NK-92 (cell line): Measurements from ENCODE around the gene USP9X.
"Not testable (repeated sequence)": the region's sequence is repeated elsewhere in the genome, so short reads cannot be mapped to it uniquely, and the experiment has no call there.

Experiments used
- DNase-seq: peaks from one replicate; lab custom pipeline; 2025; ENCODE audit not compliant: unreplicated experiment; lab: John Stamatoyannopoulos, UW

Gene USP9X

DNA sequence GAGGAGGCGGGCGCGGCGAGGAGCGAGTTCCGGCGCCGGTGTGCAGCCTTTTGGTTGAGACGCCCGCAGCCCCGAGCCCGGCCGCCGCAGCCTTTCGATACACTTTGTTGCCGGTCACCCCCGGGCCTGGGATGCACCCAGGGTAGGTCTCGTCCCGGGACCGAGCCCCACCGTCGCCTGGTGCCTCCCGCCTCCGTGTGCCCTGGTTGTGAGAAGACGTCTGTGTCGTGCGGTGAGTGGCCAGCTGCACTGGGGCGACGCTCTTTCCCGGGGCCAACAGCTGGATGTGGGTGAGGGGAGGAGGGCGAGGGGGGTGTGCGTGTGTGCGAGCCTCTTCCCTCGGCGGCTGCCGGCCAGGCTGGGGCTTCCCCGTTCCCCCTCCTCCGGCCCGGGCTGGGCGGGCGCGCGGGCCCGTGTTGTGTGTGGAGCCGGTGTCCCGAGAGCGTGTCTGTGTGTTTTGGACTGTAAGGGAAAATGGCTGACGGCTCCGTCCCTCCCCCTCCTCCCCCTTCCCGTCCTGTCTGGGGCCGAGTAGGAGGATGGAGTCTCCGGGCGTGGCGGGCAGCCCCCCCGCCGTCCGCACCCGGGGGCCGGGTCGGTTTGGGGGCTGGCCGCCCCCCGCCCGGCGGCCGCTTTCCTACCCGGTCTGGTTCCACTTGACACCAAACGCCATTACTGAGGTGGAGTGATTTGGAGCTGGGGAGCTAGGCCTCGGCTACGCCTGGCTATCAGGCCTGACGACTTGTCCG lies 807 bp downstream of the USP9X start:
- DNase-seq: no peak

DNA sequence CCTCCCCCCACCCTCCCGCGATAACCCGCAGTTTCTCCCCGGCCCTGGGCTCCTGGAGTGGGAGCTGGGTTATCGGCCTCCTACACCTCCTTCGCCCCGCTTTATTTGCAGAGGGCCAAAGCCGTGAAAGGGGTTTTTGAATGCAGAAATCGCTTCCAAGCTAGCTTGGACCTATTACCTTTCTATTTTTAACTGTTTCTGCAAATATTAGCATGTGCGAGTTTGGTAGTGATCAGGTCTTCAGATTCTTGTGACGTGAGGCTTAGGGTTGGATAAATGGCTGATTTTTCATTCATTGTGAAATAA lies 1.3 kb downstream of the USP9X start:
- no peak for DNase-seq

DNA sequence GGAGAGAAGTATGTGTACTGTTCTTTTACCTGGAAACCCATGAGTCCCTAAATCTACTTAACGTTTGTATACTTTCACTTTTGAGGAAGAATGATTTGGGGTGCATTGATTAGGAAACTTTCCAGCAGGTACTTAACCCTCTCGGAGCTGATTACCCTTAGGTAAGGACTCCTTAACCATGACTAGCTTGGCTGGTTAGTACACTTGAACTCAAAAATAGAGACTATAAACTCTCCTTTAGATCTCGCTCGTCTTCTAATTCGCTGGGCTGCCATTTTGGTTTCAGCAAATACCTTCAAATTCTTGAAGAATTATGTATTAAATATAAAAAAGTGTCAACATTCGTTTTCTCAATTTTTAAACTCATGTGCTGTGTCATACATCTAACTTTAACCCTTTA lies 2.0 kb downstream of the USP9X start:
- no peak for DNase-seq

DNA sequence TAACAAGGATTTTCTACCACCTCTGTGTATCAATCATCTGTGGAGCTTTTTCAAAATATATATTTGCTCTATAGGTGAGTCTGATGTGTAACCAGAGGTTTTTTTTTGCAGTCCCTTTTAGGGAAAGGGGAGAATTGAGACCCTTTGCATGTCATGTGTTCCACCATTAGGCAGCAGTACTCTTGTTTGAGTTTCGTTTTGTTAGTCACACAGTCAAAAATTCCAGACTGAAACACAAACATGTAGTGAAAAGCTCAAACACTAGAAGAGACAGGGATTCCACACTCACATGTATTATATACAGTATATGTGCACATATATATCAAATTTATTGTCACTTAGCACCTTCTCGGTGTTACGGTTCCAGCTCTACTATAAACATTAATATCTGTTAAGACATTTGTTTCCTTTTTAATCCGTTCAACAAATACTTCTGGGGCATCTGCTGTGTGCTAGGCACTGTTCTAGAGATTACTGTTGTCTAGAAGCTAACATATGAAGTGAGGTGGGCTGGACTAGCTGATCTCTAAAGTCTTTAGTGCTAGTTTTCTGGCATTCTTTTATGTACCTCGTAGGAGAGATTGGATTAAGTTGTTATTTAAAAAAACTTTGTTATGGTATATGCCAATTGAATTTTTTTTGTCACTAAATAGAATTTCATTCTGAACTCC lies 5.5 kb downstream of the USP9X start:
- no peak for DNase-seq

DNA sequence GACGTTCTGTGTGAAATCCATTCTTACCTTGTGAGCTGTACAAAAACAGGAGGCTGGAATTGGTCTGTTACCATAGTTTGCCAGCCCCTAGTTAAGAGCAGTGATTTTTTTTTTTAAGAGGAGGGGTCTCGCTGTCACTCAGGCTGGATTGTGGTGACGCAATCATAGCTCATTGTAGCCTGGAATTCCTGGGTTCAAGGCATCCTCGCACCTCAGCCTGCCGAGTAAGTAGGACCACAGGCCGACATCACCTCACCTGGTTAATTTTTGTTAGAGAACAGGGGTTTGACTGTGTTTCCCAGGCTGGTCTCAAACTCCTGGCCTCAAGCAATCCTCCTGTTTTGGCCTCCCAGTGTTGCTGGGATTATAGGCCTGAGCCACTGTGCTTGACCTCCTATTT lies 7.5 kb downstream of the USP9X start:
- DNase-seq: no peak

DNA sequence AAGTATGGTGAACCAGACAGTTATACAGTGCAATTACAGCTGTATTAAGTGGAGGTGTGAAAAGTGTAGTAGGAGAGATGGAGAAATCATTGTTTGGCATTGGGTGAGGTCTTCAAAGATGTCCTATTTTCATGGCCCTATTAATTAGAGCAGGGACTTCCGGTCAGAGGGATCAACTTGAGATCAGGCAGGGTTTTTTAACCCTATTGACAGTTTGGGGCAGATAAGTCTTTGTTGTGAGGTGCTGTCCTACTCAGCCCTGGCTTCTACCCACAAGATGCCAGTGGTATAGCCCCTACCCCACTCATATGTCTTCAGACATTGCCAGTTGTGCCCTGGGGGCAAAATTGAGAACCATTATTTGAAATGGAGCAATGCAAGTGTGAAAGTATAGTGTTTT lies 9.9 kb downstream of the USP9X start:
- no peak for DNase-seq

DNA sequence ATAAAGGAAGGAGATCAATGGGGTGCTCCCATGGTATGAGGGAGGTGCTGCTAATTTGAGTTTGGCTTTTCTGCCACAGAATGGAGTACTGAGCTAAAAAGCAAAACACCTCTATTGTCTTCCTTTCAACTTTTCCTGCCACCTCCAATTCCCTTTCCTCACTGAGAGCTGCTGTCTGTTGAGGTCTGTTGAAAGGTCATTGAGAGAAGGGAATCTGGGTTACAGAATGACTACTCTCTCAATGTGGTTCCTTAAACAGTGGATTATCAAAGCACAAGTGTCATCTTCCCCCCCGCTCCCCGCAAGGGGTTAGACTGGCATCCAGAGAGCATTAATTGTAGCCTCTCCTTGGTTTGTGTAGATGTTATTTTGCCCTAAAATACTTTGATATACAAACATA lies 10.7 kb downstream of the USP9X start:
- DNase-seq: no peak

DNA sequence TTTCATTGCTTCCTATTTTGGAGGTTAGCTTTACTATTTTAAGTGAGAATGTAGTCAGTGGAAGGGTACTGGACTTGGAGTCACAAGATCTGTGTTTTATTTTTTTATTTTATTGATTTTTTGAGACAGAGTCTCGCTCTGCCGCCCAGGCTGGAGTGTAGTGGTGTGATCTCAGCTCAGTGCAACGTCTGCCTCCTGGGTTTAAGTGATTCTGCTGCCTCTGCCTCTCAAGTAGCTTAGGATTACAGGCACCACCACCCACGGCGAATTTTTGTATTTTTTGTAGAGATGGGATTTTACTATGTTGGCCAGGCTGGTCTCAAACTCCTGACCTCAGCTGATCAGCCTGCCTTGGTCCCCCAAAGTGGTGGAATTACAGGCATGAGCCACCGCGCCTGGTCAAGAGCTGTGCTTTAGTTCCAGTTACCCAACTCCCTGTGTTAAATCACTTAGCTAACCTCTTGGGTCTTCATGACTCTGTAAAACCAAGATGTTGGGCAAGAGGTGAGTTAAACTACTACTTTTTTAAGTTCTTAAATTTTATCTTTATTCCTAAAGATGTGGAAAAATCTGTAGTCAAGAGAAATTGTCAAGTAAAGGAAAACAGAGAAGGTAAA lies 11.2 kb downstream of the USP9X start:
- DNase-seq: no peak

DNA sequence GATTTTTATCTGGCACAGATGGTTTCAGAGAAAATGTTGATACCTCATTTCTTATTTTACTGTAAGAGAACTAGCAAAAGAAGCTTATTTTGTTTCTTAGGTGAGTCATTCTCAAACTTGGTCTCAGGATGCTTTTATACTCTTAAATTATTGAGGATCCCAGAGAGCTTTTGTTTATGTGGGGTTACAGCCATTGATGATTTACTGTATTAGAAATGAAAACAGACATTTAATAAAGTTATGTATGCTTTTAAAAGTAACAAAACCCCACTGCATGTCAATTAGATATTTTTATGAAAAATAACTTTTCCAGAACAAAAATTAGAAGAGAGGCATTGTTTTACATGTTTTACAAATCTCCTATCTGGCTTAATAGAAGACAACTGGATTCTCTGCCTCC lies 12.1 kb downstream of the USP9X start:
- DNase-seq: no peak

DNA sequence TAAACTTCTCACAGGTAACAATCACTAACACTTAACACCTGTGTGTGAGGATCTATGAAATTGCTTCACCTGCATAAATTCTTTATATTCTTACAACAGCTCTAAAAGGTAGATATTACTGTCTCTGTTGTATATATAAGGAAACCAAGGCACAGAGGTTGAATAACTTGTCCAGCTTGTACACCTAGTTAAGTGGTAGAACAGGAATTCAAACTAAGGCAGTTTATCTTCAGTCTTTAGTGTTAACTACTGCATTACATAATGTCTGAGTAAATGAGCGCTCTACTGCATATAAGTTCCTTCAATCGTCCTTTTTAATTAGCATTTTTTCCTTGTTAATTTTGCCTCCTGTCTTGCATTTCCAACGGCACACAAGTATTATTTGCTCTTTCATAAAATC lies 15.0 kb downstream of the USP9X start:
- DNase-seq: no peak

DNA sequence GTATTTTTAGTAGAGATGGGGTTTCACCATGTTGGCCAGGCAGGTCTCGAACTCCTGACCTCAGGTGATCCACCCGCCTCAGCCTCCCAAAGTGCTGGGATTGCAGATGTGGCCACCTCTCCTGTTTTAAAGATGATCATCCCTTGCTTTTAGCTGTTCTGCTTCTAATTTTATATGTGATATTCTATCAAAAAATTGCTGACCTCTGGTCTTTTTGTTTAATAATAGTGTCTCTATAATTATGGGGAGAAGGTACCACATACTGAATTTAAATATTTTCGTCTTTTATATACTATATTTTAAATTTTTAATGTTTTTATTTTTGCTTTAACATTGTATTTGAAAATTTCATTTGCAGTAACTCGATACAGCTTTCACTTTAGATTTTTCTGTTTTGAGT lies 15.6 kb downstream of the USP9X start:
- DNase-seq: no peak

DNA sequence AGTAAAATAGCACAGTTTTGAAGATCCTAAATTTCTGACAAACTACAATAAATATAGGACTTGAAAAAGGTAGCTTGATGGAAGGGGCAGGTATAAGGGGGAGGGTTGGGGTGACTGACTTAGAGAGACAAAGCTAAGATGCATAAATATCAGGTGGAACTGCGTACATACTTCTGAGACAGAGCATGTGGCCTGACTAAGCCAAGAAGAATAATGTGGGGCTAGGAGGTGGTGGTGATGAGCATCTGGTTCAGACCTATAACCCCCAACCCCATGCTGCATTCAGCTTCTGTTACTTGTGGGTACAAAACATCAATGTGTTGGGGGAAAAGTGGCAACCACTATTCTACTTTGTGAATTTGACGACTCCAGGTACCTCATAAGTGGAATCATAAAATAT lies 19.8 kb downstream of the USP9X start:
- DNase-seq: no peak

DNA sequence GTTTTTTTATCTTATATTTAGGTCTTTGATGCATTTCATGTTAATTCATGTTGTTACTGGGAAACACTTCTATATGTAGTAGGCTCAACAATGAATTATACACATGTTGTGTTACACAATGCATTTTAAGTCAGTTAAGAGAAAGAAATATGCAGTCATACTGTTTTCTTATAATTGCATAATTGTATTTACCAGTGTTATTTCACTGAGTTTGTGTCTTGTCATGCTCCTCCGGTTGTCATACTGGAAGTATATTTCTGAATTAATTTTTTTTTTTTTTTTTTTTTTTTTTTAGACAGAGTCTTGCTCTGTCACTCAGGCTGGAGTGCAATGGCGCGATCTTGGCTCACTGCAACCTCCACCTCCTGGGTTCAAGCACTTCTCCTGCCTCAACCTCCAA lies 21.0 kb downstream of the USP9X start:
- not testable (repeated sequence) for DNase-seq

DNA sequence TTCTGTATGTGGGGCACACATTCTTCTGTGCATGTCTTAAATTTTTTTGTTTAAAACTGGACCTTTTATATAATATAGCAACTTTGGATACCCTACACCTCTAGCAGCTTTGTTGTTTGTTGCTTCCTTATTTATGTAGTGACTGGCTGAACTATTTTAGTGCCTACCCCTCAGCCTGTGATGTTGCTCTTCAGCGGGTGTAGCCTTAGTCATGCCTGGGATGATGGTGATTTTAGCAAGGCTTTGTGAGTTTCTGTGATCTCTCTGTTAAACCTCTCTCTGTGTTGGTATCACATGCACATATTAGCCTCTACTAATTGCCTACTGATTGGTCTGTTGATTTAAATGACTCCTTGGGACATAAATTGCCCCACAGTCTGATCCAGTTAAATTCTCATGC lies 22.8 kb downstream of the USP9X start:
- DNase-seq: no peak

DNA sequence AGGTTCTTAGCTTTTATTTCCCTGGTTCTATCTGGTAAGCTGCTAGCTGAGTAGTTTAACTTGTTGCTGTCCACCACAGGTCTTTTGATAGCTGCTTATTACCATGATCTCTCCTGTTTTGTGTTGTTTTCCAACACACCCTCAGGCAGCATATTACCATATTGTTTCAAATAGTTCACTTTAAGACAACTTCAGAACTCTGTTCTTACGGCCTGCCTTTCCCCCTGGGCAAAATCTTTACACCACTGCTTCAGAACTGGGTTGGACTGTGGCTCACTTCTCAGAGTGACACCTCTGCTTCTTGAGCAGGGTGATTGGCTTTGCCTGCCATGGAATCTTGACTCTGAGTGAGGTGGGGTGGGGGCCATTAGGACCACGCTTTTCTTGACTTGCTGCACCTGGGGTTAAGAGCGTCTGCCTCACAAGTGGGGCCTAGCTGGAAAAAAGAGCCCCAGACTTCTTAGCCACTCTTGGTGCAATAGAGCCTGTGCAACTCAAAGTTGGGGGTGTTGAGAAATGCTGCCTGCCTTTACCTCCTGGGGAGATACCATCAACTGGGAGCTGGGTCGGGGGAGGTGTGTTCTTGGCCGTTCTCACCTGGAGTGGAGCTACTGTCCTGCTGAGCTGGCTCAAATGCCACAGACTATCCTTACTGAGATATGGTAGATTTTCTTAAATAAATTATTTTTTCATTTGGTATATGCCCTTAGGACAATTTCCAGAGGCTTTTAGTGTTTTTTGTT lies 23.4 kb downstream of the USP9X start:
- DNase-seq: no peak

DNA sequence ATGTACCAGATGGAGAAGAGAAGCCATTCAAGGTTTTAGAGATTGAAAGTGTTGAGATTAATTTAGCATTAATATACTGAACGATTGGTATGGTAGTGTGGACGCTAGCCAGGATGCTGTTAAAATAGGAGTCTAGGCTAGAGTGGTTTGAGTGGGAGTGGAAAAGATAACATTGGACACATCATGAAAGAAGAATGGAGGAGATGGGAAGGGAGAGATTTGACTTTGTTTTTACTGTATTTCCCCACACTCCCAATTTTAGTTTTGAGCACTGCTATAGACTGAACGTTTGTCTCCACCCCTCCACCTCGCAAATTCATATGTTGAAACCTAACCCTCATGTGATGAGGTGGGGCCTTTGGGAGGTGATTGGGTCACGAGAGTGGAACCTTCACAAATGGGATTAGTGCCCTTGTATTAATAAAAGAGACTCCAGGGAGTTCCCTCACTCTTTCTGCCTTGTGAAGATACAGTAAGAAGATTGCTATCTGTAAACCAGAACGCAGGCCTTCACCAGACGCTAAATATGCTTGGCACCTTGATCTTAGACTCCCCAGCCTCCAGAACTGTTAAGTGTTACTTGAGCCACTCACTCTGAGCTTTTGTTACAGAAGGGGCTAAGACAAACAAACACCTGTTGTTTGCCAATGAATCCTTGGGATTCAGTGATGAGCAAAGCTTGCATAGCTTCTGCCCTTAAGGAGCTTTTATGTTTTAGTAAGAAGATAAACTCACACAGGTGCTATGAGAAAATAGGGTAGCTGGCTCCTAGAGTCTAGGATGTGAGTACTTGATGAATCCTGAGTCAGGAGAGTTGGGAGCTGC lies 25.8 kb downstream of the USP9X start:
- DNase-seq: no peak

DNA sequence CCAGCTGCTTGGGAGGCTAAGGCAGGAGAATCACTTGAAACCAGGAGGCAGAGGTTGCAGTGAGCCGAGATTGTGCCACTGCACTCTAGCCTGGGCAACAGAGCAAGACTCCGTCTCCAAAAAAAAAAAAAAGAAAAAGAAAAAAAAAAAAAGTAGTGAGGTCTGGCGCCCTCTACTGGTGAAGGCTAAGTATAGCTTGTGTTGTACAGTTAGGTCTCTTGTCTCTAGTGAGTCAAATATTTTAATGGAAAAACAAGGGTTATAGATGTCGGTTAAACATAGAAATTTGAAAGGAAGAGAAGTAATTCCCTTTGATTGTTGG lies 29.8 kb downstream of the USP9X start:
- not testable (repeated sequence) for DNase-seq

DNA sequence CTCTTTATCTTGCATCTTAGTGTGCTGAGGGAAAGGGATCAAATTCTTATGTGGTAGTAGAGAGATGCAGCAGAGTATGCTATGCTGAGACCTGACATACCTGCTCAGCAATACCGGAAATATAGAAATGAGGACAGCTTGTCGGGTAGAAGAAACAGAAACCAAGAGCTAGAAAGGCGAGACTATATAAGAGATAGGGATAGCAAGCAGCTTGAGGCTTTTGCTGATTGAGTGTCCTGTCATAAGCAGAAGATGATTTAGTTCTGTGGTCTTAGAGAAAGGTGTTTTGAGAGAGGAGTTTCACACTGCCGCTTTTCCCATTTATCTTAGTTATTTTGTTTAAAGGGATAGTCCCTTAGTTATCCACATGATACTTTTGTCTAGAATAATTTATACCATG lies 31.7 kb downstream of the USP9X start:
- no peak for DNase-seq

DNA sequence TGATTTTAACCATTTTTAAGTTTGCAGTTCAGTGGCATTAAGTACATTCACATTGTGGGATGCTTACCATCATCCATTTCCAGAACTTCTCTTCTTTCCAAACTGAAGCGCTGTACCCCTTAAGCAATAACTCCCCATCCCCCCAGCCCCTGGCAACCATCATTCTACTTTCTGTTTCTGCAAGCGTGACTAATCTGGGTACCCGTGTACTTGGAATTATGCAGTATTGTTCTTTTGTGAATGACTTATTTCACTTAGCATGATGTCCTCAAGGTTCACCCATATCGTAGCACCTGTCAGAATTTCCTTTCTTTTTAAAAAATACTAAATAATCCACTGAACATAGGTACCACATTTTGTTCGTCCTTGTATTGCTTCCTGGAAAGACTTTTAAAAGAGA lies 32.9 kb downstream of the USP9X start:
- DNase-seq: no peak

DNA sequence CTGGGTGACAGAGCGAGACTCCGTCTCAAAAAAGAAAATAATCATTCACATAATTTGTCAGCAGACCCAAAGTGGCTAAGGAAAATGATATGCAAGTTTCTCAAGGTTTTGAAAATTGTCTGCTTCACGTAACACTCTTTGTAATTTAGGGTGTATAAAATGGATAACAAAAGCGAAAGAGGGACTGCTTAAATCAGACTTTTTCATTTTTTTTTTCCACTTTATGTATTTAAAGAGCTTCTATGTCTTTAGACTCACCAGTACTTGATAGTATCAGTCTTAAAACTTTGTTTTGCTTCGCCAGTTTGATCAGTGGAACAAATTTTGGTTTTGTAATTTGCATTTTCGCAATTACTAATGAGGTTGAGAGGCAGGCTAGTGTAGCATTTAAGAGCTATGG lies 34.6 kb downstream of the USP9X start:
- DNase-seq: no peak

DNA sequence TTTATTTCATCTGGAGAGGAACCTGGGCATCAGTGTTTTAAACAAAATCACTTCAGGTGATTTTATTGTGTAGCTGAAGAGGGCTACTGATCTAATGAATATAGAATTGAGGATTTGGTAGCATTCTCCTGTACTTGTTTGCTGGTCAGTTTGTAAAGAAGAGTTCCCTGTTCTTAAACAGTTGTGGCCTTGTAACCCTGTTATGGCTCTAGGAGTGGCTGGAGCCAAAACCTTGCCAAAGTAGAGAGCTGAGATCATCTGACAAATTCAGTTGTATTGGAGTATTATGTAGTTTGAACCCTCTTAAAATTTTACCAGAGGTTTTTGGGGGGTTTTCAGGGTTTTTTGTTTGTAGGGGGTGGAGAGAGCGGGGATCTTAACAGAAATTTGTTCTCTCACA lies 36.5 kb downstream of the USP9X start:
- no peak for DNase-seq
